Activated naive CD4-positive, alpha-beta T cell (primary cell): ENCODE measurements around the gene DNAJB14.
"Not testable (repeated sequence)": the region's sequence is repeated elsewhere in the genome, so short reads cannot be mapped to it uniquely, and the experiment has no call there.

Experiments
- DNase-seq, 4 experiments: peaks; one replicate each; lab custom pipeline; 2025; lab: John Stamatoyannopoulos, UW

DNAJB14 gene

GRCh38 chr4:99946356-99947189 lies at the start of gene DNAJB14:
Gene DNAJB14 (minus strand): TSS chr4:99946618. CDS start chr4:99946571, 47 bp downstream.
- peak; percentile 43 to 78 (median 56) for DNase-seq

GRCh38 chr4:99991741-99992140 lies 45.3 kb upstream of the DNAJB14 start:
- no peak for DNase-seq

GRCh38 chr4:99987681-99988080 lies 41.3 kb upstream of the DNAJB14 start:
- DNase-seq, result no peak

GRCh38 chr4:99986792-99987191 lies 40.4 kb upstream of the DNAJB14 start:
- DNase-seq, result no peak

GRCh38 chr4:99983289-99983943 lies 37.0 kb upstream of the DNAJB14 start:
- DNase-seq, result no peak

GRCh38 chr4:99979872-99980271 lies 33.5 kb upstream of the DNAJB14 start:
- DNase-seq, result no peak

- no peak for DNase-seq
Measured at GRCh38 chr4:99971453-99972111, 25.2 kb upstream of the DNAJB14 start.

GRCh38 chr4:99968330-99968729 lies 21.9 kb upstream of the DNAJB14 start:
- DNase-seq, result no peak

GRCh38 chr4:99966692-99967091 lies 20.3 kb upstream of the DNAJB14 start:
- no peak for DNase-seq

- DNase-seq, result no peak
Measured at GRCh38 chr4:99965674-99966350, 19.4 kb upstream of the DNAJB14 start.

- no peak for DNase-seq
Measured at GRCh38 chr4:99965173-99965572, 18.8 kb upstream of the DNAJB14 start.

- DNase-seq, result no peak
Measured at GRCh38 chr4:99961711-99962110, 15.3 kb upstream of the DNAJB14 start.

- no peak for DNase-seq
Measured at GRCh38 chr4:99960648-99961047, 14.2 kb upstream of the DNAJB14 start.

- DNase-seq, result not testable (repeated sequence)
Measured at GRCh38 chr4:99958207-99958606, 11.8 kb upstream of the DNAJB14 start.

GRCh38 chr4:99950913-99951254 lies 4.5 kb upstream of the DNAJB14 start:
- DNase-seq, result no peak

- DNase-seq, result peak; percentile 91 to 94 (median 92)
Measured at GRCh38 chr4:99949999-99950912, 3.8 kb upstream of the DNAJB14 start, which contains the start of gene H2AZ1. Gene H2AZ1 (minus strand): TSS chr4:99950275. CDS start chr4:99950170, 105 bp downstream.

- DNase-seq, result peak; percentile 54 to 70 (median 65)
Measured at GRCh38 chr4:99949034-99949998, 2.9 kb upstream of the DNAJB14 start.

- no peak for DNase-seq
Measured at GRCh38 chr4:99947608-99948007, 1.2 kb upstream of the DNAJB14 start.

GRCh38 chr4:99947190-99947578 lies 766 bp upstream of the DNAJB14 start:
- no peak for DNase-seq
